ENCODE data around the gene ANP32A. TPM values are rescaled to one million over a fixed set of nuclear protein-coding genes. Genes with fewer than 3 reads are reported as not detected.
A peak's percentile ranks its signal among the peaks of the same experiment; 100 is the strongest.
"Not testable (repeated sequence)": the region's sequence is repeated elsewhere in the genome, so short reads cannot be mapped to it uniquely, and the experiment has no call there.

Gene ANP32A
- total RNA-seq (140 and 144 TPM in 2 replicates), polyA plus RNA-seq (278 and 318 TPM in 2 replicates)

DNA sequence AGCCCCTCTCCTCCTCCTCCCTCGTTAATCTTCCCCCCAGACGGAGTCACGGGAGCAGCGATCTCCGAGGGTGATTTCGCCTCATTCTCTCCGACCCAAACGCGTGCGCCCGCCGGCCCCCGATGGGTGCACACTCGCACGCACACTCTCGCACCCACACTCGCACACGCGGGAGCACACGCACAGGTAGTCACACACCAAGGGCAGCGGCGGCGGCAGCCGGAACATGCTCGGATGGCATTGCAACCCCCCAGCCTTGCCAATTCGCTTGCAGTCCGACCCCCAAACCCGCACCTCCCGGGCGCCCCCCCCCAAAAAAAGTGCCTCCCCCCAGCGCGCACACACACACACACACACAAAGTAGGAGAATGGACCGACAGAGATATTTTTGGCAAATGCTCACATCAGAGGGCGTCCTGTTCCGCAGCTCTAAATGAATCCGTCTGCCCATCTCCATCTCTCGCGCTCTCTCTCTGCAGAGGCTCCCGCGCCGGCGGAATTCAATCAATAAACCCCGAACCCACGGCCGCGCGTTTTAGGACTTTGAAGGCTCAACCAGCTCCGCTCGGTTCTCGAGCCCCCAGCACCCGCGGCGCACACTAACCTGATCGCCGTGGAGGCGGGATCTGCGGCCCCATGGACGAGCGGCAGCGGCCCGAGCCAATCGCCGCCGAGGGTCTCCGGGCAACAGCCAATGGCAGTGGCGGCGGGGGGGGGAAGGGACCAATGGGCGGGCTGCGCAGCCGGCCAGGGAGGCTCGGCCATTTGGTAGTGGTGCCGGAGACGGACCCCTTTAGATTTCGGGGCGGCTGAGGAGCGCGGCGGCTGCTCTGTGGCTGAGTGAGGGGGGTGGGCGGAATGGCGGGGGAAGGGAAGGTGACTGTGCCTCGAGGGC, at the start of gene ANP32A:
ANP32A (minus strand) TSS at position 601 of the 895 bp plus-strand sequence; CDS start at position 457, 144 bp downstream.
- TF ChIP-seq, protein P1, sequence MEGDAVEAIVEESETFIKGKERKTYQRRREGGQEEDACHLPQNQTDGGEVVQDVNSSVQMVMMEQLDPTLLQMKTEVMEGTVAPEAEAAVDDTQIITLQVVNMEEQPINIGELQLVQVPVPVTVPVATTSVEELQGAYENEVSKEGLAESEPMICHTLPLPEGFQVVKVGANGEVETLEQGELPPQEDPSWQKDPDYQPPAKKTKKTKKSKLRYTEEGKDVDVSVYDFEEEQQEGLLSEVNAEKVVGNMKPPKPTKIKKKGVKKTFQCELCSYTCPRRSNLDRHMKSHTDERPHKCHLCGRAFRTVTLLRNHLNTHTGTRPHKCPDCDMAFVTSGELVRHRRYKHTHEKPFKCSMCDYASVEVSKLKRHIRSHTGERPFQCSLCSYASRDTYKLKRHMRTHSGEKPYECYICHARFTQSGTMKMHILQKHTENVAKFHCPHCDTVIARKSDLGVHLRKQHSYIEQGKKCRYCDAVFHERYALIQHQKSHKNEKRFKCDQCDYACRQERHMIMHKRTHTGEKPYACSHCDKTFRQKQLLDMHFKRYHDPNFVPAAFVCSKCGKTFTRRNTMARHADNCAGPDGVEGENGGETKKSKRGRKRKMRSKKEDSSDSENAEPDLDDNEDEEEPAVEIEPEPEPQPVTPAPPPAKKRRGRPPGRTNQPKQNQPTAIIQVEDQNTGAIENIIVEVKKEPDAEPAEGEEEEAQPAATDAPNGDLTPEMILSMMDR (IDR thresholded peaks at IDR 0.05; ENCODE audit: low read depth, low read length), result no peak
- Histone ChIP-seq H3K9me3 (ENCODE audit: low read depth) (no peaks in the 10 kb centered on the region), H3K27me3 (no peaks in the 10 kb centered on the region)

DNA sequence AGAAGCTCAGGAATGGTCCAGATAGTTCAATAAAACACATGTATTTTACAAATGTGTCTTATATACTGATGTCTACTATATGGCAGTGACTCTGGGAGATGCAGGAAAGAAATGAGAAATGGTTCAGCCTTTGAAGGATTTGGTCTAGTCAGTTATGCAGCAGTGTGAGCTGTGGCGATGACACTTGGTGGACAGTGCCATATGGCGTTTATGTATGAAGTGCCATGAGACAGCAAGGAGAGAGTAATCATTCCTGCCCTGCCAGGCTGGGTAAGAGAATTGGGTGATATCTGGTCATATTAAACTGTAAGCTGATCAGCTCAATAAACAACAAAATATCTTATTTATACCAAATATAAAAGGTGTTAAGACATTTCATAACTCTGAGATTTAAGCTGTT, 47.6 kb upstream of the ANP32A start:
- Histone ChIP-seq H3K4me3 (no peak overlapping the region), H3K4me1 (ENCODE audit: low read depth) (no peaks in the 10 kb centered on the region), H3K27ac (no peak overlapping the region), H3K27me3 (no peaks in the 10 kb centered on the region), H3K9me3 (ENCODE audit: low read depth) (no peaks in the 10 kb centered on the region), H3K36me3 (no peaks in the 10 kb centered on the region)
- DNase-seq (ENCODE audit: low read depth in 1 of 2, low spot score in 1 of 2), result no peak
- TF ChIP-seq, protein P1 (IDR thresholded peaks at IDR 0.05; ENCODE audit: low read depth, low read length), result no peak

More for the DNA sequence above, at the start of gene ANP32A:
- Histone ChIP-seq H3K36me3 (no peaks in the 10 kb centered on the region), H3K4me3 (peak within 1 kb of the TSS; percentile 96), H3K4me1 (ENCODE audit: low read depth) (peaks cover 11% of the 10 kb centered on the region), H3K27ac (peak within 1 kb of the TSS; percentile 99)
- peak; percentile 97 to 98 for DNase-seq (ENCODE audit: low read depth in 1 of 2, low spot score in 1 of 2)

DNA sequence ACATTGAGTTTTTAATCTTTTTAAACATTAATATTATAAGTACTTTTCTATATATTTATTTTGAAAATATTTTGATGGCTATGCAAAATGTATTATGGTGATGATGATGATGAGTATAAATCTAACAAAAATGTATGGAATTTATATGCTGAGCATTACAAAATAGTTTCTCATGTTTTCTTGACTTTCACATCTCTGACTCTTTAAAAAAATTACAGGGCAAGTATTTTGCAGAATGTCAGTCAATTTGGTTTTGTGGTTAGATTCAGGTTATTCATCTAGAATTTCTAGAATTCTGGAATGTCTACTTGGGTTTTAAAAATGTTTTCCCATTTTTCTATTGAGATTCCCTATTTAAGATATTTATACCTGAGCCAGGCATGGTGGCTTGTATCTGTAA, 41.7 kb upstream of the ANP32A start:
- Histone ChIP-seq H3K36me3 (no peaks in the 10 kb centered on the region), H3K27me3 (no peaks in the 10 kb centered on the region), H3K4me3 (no peak overlapping the region), H3K27ac (no peak overlapping the region), H3K9me3 (ENCODE audit: low read depth) (no peaks in the 10 kb centered on the region), H3K4me1 (ENCODE audit: low read depth) (no peaks in the 10 kb centered on the region)
- TF ChIP-seq, protein P1 (IDR thresholded peaks at IDR 0.05; ENCODE audit: low read depth, low read length), result no peak
- no peak for DNase-seq (ENCODE audit: low read depth in 1 of 2, low spot score in 1 of 2)

DNA sequence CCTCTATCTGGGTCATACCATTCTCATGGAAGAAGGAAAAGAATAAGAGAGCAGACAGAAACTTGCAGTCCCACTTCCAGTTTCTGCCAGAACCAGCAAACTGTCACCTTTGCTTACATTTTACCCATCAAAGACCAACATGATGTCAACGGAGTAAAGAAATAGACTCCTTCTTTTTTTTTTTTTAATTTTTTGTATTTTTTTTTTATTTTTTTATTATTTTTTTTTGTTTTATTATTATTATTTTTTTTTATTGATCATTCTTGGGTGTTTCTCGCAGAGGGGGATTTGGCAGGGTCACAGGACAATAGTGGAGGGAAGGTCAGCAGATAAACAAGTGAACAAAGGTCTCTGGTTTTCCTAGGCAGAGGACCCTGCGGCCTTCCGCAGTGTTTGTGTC, 38.0 kb upstream of the ANP32A start:
- H3K4me1 ChIP-seq (ENCODE audit: low read depth); H3K4me3 ChIP-seq; H3K27me3 ChIP-seq; H3K9me3 ChIP-seq (ENCODE audit: low read depth); H3K36me3 ChIP-seq; DNase-seq (ENCODE audit: low read depth in 1 of 2, low spot score in 1 of 2); H3K27ac ChIP-seq: not testable (repeated sequence)

DNA sequence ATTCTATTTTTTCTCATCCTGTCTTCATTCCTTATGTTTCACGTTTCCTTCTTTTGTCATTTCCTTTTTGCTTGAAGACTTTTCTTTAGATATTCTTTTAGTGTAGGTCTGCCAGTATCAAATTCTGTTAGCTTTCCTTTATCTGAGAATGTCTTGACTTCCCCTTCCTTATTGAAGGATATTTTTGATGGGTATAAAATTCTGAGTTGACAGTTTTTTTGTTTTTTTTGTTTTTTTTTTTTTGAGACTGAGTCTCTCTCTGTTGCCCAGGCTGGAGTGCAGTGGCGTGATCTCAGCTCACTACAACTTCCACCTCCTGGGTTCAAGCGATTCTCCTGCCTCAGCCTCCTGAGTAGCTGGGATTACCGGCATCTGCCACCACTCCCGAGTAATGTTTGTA, 36.7 kb upstream of the ANP32A start:
- not testable (repeated sequence) for H3K27me3 ChIP-seq; DNase-seq (ENCODE audit: low read depth in 1 of 2, low spot score in 1 of 2); H3K4me1 ChIP-seq (ENCODE audit: low read depth); H3K27ac ChIP-seq; H3K9me3 ChIP-seq (ENCODE audit: low read depth); H3K36me3 ChIP-seq; H3K4me3 ChIP-seq

DNA sequence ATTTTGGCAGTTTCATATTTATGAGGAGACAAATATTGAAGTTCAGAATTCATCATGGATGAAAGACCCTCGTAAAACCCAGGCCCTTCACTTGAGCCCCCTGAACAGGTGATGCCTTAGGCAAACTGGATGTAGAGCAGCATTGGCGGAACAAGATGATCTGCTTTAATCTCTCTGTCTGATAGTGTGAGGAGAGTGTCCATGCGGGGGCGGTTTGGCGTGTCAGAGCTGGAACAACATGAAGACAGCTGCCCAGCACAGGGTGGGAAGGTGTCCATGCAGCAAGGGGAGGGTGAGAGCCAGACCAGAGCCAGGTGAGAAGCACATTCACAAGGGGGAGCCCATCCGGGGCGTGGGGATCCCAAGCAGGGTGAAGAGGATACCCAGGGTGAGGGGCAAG, 31.8 kb upstream of the ANP32A start:
- Histone ChIP-seq H3K4me3 (no peak overlapping the region), H3K27ac (no peak overlapping the region), H3K36me3 (no peaks in the 10 kb centered on the region), H3K9me3 (ENCODE audit: low read depth) (no peaks in the 10 kb centered on the region), H3K27me3 (no peaks in the 10 kb centered on the region), H3K4me1 (ENCODE audit: low read depth) (peaks cover 6% of the 10 kb centered on the region)
- no peak for DNase-seq (ENCODE audit: low read depth in 1 of 2, low spot score in 1 of 2)
- TF ChIP-seq, protein P1 (IDR thresholded peaks at IDR 0.05; ENCODE audit: low read depth, low read length), result no peak
